GM12872 (cell line): ENCODE measurements around the gene FCN3.

Source experiments
- TF ChIP-seq, protein P1 (sequence below): IDR thresholded peaks from 3 replicates; pipeline ENCODE4 v1.5.1; 2011; ENCODE audit warnings: low read depth, mild to moderate bottlenecking, low read length, moderate library complexity; ENCODE audit not compliant: insufficient read depth

FCN3 gene

GRCh38 chr1:27342778-27343638 lies 31.6 kb downstream of the FCN3 start:
- TF ChIP-seq, protein P1, sequence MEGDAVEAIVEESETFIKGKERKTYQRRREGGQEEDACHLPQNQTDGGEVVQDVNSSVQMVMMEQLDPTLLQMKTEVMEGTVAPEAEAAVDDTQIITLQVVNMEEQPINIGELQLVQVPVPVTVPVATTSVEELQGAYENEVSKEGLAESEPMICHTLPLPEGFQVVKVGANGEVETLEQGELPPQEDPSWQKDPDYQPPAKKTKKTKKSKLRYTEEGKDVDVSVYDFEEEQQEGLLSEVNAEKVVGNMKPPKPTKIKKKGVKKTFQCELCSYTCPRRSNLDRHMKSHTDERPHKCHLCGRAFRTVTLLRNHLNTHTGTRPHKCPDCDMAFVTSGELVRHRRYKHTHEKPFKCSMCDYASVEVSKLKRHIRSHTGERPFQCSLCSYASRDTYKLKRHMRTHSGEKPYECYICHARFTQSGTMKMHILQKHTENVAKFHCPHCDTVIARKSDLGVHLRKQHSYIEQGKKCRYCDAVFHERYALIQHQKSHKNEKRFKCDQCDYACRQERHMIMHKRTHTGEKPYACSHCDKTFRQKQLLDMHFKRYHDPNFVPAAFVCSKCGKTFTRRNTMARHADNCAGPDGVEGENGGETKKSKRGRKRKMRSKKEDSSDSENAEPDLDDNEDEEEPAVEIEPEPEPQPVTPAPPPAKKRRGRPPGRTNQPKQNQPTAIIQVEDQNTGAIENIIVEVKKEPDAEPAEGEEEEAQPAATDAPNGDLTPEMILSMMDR, result no peak

DNA sequence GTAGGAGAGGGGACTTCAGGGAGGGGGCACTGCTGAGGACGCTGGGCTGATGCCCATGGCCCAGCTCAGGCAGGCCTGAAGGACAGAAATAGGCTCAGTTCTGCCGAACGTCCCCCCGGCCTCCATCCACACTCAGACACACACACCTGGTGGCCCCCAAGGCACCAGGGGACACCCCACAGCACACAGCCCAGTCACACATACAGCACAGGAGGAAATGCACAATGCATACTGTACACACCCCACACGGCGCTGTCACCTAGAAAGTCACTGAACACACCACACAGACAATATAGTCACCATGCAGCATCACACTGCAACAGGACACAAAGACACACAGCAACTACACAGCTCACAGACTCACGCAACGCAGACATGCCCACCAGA lies 32.2 kb downstream of the FCN3 start:
- TF ChIP-seq, protein P1, result no peak

GRCh38 chr1:27341525-27342252 lies 32.9 kb downstream of the FCN3 start, which contains the start of gene SYTL1:
Gene SYTL1 (plus strand): TSS chr1:27342022. CDS start chr1:27345335, 3,313 bp downstream.
- TF ChIP-seq, protein P1, result no peak

- TF ChIP-seq, protein P1, result no peak
Observed at GRCh38 chr1:27339213-27339612, 35.4 kb downstream of the FCN3 start.

GRCh38 chr1:27338751-27339150 lies 35.9 kb downstream of the FCN3 start:
- TF ChIP-seq, protein P1, result no peak

DNA sequence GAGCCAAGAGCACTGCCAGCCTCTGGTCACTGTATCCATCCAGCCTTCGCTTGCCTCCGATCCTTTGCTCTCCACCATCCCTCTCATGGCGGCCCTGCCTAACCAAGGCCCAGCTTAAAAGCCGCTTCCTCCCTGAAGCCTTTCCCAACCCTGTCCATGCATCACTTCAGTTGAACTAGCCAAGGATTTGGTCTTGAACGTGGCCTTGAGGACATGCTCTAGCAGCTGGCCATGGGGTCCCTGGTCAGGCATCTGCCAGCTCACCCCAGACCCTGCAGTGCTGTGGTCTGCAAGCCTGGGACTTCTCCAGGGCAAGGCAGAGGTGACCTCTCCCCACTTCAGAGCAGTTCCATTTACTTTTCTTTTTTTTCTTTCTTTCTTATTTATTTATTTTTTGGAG lies 37.9 kb downstream of the FCN3 start:
- TF ChIP-seq, protein P1, result no peak

DNA sequence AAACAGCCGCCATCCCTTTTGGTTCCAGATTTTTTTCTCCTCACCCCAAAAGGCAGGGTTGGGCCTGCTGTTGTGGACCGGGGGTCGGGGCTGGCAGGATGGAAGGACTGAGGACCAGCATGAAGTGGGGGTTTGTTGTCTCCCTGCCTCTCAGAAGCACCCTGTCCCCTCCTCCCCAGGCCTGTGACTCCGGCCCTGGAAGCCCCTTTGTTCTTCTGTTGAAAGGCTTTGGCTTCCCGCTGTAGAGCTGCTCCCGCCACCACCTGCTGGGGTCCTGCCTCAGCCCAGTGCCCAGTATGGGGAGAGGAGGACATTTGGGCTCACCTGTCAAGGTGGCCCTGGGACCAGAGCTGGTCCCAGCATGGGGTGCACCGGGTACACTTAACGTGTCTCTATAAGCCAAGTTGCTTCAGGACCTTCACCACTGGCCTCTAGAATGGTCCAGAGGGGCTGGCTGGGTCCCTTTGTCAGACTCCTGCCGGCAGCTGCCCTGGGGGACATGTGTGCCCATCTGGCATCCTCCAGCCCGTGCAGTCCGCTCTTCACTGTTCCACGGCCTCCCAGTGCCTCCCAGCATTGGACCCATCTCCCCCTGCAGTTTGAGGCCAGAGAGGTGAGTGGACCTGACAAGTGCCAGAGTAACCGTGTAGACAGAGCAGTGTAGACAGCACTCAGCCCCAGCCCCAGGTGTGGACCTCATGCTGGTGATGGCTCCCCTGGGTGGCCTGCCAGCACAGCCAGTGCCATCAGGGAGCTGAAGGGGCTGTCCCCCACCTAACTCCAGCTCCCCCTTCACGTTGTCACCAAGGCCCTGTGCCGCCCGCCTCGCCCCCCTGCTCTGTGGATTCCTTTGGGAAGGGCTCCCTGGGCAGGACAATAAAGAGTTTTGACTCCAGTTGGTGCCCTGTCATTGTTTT lies 38.9 kb downstream of the FCN3 start:
- TF ChIP-seq, protein P1, result no peak
